ENCODE measurements around the gene DOK7. TPM values are rescaled to one million over a fixed set of nuclear protein-coding genes. Genes with fewer than 3 reads are reported as not detected.
A peak's percentile ranks its signal among the peaks of the same experiment; 100 is the strongest.

Gene DOK7
- polyA plus RNA-seq, 1 experiment = not detected

DNA sequence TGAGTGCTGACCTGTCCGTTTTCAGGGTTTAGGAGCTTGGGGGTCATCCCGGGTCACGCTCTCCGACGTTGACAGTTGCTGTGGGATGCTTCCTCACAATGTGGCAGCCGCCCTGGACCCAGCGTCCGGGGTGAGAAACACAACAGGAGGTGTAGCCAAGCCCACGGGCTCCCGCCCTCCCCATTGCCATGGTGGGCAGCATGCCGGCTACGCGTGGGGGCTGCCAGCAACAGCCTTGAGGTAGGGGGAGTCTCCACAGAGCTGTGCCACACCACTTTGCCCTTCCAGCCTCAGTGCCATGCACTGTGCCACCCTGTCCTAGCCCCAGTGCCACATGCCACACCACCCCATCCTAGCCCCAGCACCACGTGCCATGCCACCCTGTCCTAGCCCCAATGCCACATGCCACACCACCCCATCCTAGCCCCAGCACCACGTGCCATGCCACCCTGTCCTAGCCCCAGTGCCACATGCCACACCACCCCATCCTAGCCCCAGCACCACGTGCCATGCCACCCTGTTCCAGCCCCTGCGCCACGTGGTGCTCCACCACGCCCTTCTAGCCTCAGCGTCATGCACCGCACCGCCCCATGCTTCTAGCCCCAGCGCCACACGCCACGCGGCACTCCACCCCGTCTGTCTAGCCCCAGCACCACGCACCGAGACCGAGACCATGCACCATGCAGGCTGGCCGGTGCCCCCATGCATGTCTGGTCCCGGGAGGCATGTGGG, 29.8 kb upstream of the DOK7 start:
- Histone ChIP-seq H3K4me3 (ENCODE audit: low read depth, low read length) (no peak overlapping the region), H3K27me3 (ENCODE audit: control insufficient read depth, insufficient read depth, low read length) (no peaks in the 10 kb centered on the region), H3K9me3 (ENCODE audit: control insufficient read depth, insufficient read depth, low read length) (no peaks in the 10 kb centered on the region; the same call in 1 of the 2 replicates), H3K27ac (ENCODE audit: low read depth, low read length) (no peak overlapping the region)
- TF ChIP-seq, protein P1, sequence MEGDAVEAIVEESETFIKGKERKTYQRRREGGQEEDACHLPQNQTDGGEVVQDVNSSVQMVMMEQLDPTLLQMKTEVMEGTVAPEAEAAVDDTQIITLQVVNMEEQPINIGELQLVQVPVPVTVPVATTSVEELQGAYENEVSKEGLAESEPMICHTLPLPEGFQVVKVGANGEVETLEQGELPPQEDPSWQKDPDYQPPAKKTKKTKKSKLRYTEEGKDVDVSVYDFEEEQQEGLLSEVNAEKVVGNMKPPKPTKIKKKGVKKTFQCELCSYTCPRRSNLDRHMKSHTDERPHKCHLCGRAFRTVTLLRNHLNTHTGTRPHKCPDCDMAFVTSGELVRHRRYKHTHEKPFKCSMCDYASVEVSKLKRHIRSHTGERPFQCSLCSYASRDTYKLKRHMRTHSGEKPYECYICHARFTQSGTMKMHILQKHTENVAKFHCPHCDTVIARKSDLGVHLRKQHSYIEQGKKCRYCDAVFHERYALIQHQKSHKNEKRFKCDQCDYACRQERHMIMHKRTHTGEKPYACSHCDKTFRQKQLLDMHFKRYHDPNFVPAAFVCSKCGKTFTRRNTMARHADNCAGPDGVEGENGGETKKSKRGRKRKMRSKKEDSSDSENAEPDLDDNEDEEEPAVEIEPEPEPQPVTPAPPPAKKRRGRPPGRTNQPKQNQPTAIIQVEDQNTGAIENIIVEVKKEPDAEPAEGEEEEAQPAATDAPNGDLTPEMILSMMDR (IDR thresholded peaks at IDR 0.05; ENCODE audit: low read depth, low read length) = no peak
- ChIA-PET POLR2A (no interaction called here), CTCF (no interaction called here)
- no peak for DNase-seq (ENCODE audit: low read depth, low spot score)

DNA sequence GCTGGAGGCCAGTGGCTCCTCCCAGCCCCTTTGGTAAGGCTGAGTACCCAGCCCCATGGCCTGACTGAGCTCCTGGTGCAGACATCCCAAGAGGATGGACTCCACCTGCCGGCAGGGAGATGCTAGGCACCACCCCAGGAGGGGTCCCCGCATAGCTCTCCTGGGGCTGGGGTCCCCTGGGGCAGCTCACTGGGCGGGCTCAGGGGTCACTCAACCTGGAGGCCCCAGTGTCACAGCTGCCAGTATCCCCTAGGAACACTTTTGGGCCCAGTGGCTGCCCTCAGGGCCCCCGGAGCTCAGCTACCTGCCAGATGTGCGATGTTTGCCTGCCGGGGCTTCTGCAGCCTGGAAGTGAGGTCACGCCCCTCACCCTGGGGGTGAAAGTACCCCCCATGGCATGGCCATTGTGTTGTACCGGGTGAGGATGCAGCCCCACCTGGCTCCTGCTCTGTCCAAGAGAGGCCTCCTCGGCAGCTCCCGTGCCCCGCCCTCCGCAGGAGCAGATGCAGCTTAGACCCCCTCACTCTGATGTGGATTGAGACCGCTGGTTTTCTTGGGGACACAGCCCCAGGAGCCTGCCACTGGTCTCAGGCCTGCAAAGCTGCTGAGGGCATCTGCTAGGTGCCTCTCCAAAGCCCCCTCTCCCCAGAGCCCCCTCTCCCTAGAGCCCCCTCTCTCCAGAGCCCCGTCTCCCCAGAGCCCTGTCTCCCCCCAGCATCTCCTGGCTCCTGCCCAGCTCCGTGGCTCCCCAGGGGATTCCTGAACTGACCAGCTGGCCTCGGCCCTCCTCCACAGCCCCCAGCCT, 28.0 kb upstream of the DOK7 start:
- H3K27ac ChIP-seq (ENCODE audit: low read depth, low read length) = no peak overlapping the region
- no peak overlapping the region for H3K4me3 ChIP-seq (ENCODE audit: low read depth, low read length)
- no peak for DNase-seq (ENCODE audit: low read depth, low spot score)
- POLR2A ChIA-PET = no interaction called here
- no peaks in the 10 kb centered on the region for H3K27me3 ChIP-seq (ENCODE audit: control insufficient read depth, insufficient read depth, low read length)
- CTCF ChIA-PET = interaction anchor here (1.6 to 3.0 kb wide), 3 partner anchors 8 to 89 kb away, joined by 4 to 10 read pairs (median 5); no protein-coding TSS in a partner anchor
- TF ChIP-seq, protein P1 (IDR thresholded peaks at IDR 0.05; ENCODE audit: low read depth, low read length) = 0 out of 2 replicates have a peak, but pooled peaks have one; percentile 14
- no peaks in the 10 kb centered on the region; the same call in 1 of the 2 replicates for H3K9me3 ChIP-seq (ENCODE audit: control insufficient read depth, insufficient read depth, low read length)

DNA sequence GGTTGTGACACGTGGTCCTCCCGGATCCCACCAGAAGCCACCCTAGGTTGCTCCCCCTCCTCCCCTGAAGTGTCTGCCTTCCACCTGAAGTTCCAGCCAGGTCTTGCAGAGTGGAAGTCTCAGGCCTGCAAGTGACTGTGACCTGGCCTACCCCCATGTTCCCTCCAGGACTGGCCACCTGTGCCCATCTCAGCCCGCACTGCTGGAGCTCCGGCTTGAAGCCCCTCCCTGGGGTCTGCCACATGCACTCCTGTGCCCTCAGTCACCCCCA, 27.5 kb upstream of the DOK7 start:
- ChIA-PET CTCF (interaction anchor here (1.8 to 3.0 kb wide), 2 partner anchors 8 to 45 kb away, joined by 5 to 10 read pairs; no protein-coding TSS in a partner anchor), POLR2A (no interaction called here)
- Histone ChIP-seq H3K4me3 (ENCODE audit: low read depth, low read length) (no peak overlapping the region), H3K27me3 (ENCODE audit: control insufficient read depth, insufficient read depth, low read length) (no peaks in the 10 kb centered on the region), H3K9me3 (ENCODE audit: control insufficient read depth, insufficient read depth, low read length) (no peaks in the 10 kb centered on the region; the same call in 1 of the 2 replicates), H3K27ac (ENCODE audit: low read depth, low read length) (no peak overlapping the region)
- TF ChIP-seq, protein P1 (IDR thresholded peaks at IDR 0.05; ENCODE audit: low read depth, low read length) = no peak
- no peak for DNase-seq (ENCODE audit: low read depth, low spot score)

DNA sequence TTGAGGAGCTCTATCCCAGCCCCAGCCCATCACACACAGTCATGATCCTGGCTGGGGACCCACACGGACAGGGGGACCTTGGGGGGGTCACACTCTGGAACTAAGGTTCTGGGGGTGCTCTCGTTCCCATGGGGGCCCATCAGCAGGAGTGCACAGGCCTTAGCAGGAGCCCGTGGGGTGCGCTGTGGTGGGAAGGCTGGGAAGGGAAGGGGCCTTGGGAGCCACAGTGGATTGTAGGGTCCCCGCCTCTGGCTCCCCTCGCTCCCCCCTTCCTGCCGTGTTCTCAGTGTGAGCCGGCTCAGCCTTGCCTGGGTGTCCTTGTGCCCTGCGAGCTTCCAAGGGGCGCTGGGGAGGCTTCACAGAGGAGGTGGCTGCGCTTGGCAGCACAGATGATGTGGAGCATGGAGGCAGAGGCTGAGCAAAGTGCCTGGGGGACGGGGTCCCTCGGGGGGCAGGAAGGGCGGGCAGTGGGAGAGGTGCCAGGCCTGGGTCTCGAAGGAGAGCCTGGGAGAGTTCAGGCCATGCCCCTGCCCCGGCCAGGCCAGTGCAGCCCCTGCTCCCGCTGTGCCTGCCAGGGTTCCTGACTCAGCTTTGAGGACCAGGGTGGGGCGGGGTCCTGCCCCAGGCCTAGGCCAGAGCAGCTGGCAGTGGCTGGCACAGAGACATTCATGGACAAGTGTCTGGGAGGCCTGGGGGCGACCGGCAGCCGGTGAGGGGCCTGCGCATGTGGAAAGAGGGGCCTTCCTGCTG, 26.9 kb upstream of the DOK7 start:
- CTCF ChIA-PET = interaction anchor here (3.0 kb wide), 1 partner anchor 44 kb away, joined by 10 read pairs; no protein-coding TSS in a partner anchor
- Histone ChIP-seq H3K27ac (ENCODE audit: low read depth, low read length) (no peak overlapping the region), H3K27me3 (ENCODE audit: control insufficient read depth, insufficient read depth, low read length) (no peaks in the 10 kb centered on the region), H3K9me3 (ENCODE audit: control insufficient read depth, insufficient read depth, low read length) (no peaks in the 10 kb centered on the region; the same call in 1 of the 2 replicates), H3K4me3 (ENCODE audit: low read depth, low read length) (no peak overlapping the region)
- POLR2A ChIA-PET = no interaction called here
- TF ChIP-seq, protein P1 (IDR thresholded peaks at IDR 0.05; ENCODE audit: low read depth, low read length) = no peak
- no peak for DNase-seq (ENCODE audit: low read depth, low spot score)
